Measurements from ENCODE around the gene CFAP97D2.
A peak's percentile ranks its signal among the peaks of the same experiment; 100 is the strongest.
"Not testable (repeated sequence)": the region's sequence is repeated elsewhere in the genome, so short reads cannot be mapped to it uniquely, and the experiment has no call there.

CFAP97D2 gene

DNA sequence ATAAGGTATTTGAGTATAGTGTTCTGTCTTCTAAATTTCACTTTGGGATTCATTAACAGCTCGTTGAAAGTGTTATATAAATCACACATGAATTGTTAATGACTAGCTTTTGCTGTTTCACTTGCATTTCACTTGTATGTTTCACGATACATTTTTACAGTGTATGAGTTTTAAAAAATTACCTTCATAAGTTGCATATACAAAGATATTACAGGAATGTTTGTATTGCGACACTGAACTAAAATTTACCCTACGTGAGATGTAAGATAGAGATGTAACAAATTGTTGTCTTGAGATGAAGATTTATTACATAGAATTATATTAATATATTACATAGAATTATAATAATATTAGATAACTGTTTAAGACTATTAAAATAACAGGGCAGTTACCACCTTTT is 57.2 kb downstream of the CFAP97D2 start:
- ATAC-seq, result no peak

DNA sequence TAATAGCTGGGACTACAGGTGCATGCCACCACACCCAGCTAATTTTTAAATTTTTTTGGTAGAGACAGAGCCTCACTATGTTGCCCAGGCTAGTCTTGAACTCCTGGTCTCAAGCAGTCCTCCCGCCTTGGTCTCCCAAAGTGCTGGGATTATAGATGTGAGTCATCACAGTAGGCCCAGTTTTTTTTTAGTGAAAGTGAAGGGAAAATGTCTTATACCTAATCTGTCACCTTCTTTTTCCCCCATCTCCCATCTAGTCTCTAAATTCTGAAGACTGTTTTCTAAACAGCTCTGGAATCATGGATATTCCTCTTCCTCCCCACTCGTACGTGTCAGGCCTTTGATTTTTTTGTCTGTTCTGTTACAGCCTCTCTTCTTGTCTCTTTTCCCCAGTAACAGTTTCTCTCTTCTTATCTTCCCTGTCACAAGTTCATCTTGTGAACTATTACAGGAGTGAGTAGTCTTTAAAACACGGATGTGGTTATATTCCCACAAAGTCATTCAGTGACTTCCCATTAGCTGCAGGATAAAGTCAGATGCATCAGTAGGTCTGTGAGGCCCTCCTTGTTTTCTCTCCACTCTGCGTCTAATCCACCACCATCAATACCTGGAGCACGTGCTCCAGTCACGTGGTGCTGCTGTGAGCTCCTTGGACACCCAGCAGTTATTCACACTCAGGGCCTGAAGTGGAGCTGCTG is 58.5 kb downstream of the CFAP97D2 start:
- no peak for ATAC-seq

- ATAC-seq, result no peak
Observed at GRCh38 chr13:114241918-114242317, 62.9 kb downstream of the CFAP97D2 start.

DNA sequence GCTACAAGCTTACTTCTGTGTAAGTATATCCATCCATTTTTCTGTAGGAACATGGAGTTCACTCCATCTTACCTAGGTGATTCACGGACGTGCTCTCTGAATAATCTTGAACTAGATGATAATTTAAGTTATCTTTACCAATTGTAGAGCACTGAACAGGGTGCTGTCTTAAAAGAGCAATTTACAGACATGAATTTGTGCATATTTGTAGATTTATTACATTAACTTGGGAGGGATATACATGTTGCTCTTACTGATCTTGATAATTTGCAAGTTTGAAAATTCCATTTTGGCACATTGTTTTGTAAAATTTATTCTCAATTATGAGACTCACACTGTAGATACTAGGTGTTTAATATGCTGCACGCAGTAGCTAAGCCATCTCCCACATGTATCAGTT is 64.9 kb downstream of the CFAP97D2 start:
- ATAC-seq, result no peak

GRCh38 chr13:114244637-114245036 is 65.6 kb downstream of the CFAP97D2 start:
- no peak for ATAC-seq

DNA sequence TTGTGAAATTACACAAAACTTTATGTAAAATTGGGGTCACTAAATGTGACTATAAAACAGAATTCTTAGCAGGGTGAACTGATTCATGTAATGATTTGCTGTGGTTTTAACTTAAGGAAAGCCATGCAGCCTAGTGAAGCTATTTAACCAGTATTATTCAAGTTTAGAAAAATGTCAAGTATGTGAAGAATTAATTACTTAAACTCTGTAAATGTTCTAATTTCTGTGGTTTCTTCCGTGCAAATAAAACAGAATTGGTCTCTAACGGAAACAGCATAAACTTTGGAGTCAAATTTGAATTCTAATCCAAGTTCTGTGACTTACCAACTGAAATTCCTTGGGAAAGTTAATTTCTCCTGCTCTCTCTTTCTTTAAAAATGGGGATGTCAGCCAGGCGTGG is 69.0 kb downstream of the CFAP97D2 start:
- ATAC-seq, result no peak

DNA sequence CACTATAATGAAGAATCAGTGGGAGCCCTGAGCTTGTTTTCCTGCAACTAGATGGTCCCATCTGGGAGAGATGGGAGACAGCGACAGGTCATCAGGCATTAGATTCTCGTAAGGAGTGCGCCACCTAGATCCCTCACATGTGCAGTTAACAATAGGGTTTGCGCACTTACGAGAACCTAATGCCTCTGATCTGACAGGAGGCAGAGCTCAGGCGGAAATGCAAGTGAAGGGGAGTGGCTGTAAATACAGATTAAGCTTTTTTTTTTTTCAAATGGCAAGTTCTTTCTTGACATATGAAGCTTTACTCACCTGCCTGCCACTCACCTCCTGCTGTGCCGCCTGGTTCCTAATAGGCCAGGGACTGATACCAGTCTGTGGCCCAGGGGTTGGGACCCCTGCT is 70.0 kb downstream of the CFAP97D2 start:
- no peak for ATAC-seq

GRCh38 chr13:114251639-114252440 is 72.8 kb downstream of the CFAP97D2 start:
- ATAC-seq, result not testable (repeated sequence)

DNA sequence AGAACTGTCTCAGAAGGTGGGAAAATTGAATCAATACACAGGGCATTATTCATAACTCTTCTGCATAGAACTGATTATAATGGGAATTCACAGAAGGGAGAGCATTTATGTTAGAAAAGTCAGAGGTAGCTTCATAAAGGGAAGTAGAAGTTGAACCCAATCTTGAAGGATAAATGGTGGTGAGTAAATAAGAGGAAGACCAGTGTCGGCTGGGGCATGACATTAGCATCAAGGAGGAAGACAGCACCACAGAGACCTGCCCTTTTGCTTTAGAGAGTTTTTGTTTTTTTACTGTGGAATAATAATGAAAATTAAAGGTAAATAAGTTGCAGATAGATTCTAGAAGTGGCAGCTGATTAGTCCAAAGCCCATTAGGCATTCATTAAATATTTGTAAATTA is 77.5 kb downstream of the CFAP97D2 start:
- ATAC-seq, result no peak

DNA sequence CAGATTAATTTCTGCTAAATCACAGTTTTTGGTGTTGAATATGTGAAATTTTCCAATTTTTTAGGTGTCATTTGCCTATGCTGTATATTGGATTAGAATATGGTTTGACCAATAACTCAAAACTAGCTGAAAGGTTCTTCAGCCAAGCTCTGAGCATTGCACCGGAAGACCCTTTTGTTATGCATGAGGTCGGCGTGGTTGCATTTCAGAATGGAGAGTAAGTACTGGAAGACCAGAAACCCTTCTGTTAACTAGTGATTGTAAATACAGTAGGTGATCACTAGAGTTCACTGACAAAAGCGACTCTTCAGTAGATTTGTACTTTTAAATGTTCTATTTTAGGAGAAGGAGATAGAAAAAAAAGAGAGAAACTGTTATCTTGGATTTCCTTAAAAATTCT is 78.0 kb downstream of the CFAP97D2 start:
- no peak for ATAC-seq

GRCh38 chr13:114258589-114258988 is 79.5 kb downstream of the CFAP97D2 start:
- no peak for ATAC-seq

GRCh38 chr13:114259374-114259773 is 80.3 kb downstream of the CFAP97D2 start:
- no peak for ATAC-seq

GRCh38 chr13:114259974-114260373 is 80.9 kb downstream of the CFAP97D2 start:
- ATAC-seq, result no peak

- ATAC-seq, result no peak
Observed at GRCh38 chr13:114260814-114261213, 81.8 kb downstream of the CFAP97D2 start.

GRCh38 chr13:114261328-114261965 is 82.4 kb downstream of the CFAP97D2 start:
- no peak for ATAC-seq

GRCh38 chr13:114263578-114263977 is 84.5 kb downstream of the CFAP97D2 start:
- peak in 1 of 2 donors; percentile 14 for ATAC-seq

- not testable (repeated sequence) for ATAC-seq
Observed at GRCh38 chr13:114264313-114264712, 85.3 kb downstream of the CFAP97D2 start.

GRCh38 chr13:114264886-114265611 is 86.0 kb downstream of the CFAP97D2 start:
- ATAC-seq, result no peak

DNA sequence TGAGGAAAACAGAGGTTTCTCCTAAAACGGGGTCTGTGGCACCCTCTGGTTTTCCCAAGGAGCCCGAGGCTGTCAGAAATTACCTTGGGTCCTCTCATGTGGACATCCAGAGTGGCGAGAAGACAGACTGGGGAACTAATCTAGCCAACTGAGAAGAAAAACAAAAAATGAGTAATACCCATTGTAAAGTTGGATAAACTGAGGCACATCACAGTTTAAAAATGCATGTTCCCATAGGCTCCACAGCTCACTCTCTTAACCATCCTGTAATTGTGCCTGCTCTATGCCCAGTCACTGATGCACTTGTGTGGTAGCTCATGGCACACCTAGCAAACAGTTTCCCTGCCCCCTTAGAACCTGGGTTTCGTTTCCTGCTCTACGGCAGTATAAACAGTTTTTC is 87.2 kb downstream of the CFAP97D2 start:
- no peak for ATAC-seq

DNA sequence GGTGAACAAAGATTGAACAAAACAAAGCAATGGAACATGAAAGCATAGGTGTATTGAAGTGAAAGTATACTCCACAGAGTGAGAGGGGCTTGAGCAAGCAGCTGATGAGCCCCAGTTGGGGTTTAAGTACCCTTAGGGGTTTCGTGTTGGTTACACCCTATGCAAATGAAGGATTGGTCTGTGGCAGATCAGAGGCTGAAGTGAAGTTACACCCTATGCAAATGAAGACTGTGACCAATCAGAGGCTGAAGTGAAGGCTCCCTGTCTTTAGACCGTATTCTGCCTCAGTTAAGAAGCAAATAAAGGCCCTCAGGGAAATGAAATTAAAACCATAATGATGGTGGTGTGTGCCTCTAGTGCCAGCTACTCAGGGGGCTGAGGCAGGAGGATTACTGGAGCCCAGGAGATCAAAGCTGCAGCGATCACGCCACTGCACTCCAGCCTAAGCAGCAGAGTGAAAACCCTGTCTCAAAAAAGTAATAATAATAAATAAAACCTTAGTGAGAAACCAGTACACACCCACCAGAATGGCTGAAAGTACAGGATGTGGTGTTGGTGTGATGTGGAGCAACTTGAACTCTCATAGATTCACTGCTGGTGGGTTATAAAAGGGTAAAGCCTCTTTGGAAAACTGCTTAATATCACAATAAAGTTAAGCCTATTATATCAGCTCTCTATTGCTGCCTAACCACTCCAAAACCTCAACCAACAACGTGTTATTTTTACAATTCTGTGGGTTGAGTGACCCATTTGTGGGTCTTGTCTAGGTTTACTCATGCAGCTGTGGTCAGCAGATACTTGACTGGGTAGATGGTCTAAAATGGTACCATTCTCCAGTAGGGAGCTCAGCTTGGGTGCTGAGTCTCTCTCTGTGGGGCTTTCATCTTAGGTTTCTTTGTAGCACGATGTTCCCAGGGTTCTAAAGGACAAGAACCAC is 89.6 kb downstream of the CFAP97D2 start:
- peak in 1 of 2 donors; percentile 39 for ATAC-seq

DNA sequence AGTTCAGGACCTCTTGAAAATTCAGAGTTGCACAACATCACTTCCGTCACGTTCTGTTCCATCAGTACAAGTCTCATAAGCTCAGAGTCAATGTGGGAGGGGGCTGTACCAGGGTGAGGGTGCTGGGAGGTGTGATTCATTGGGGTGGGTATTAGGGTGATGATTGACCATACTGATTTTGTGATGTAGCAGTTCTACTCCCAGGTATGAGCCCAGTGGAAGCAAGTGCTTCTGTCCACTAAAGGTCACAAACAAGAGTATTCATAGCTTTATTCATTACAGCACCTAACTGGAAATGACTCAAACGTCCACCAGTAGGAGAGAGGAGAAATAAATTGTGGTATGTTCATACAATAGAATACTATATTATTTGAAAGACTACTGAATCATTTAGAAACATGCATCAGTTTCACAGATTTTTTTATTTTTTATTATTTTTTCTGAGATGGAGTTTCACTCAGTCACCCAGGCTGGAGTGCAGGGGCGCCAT is 90.3 kb downstream of the CFAP97D2 start:
- ATAC-seq, result peak; percentile 56 to 63
